ENCODE data around the gene KIF26B. TPM values are rescaled to one million over a fixed set of nuclear protein-coding genes. Genes with fewer than 3 reads are reported as not detected.
A peak's percentile ranks its signal among the peaks of the same experiment; 100 is the strongest.

Gene KIF26B
- total RNA-seq, 1 experiment from 2014 or later: 1.2 TPM

GRCh38 chr1:245215071-245215470 is 60.3 kb downstream of the KIF26B start:
- DNase-seq (ENCODE audit: low spot score) (no peak), ATAC-seq (no peak)
- Mint-ChIP-seq H3K36me3 (no peaks in the 10 kb centered on the region), H3K9me3 (no peaks in the 10 kb centered on the region), H3K4me1 (peaks cover 35% of the 10 kb centered on the region), H3K27ac (no peak overlapping the region), H3K4me3 (no peak overlapping the region), H3K27me3 (ENCODE audit: low read depth) (peaks cover 5% of the 10 kb centered on the region)
- CTCF ChIA-PET: interaction anchor here (2.8 kb wide), 1 partner anchor 59 kb away, joined by 17 read pairs; the partner anchor contains the start of gene KIF26B
- TF ChIP-seq ZBTB21 (CRISPR knock-in tag; IDR thresholded peaks at IDR 0.05; ENCODE audit: borderline replicate concordance): no peak
- POLR2A ChIA-PET: no interaction called here

- H3K27ac Mint-ChIP-seq: peak overlapping the region; percentile 9; the same call in 1 of the 2 replicates
- H3K27me3 Mint-ChIP-seq (ENCODE audit: low read depth): peaks cover 5% of the 10 kb centered on the region
- ATAC-seq: peak; percentile 81
- H3K4me1 Mint-ChIP-seq: peaks cover 35% of the 10 kb centered on the region
- H3K36me3 Mint-ChIP-seq: no peaks in the 10 kb centered on the region
- DNase-seq (ENCODE audit: low spot score): no peak
- ChIA-PET CTCF (interaction anchor here (0.6 to 2.8 kb wide), 7 partner anchors 10 to 415 kb away, joined by 3 to 17 read pairs (median 5); partner anchors contain the start of gene KIF26B), POLR2A (interaction anchor here (0.6 kb wide), 1 partner anchor 128 kb away, joined by 8 read pairs; no protein-coding TSS in a partner anchor)
- no peaks in the 10 kb centered on the region for H3K9me3 Mint-ChIP-seq
- no peak overlapping the region for H3K4me3 Mint-ChIP-seq
- TF ChIP-seq ZSCAN18 (CRISPR knock-in tag; IDR thresholded peaks at IDR 0.05) (no peak), ZNF219 (CRISPR knock-in tag; IDR thresholded peaks at IDR 0.05; ENCODE audit: borderline replicate concordance) (no peak), TCF7 (CRISPR knock-in tag; IDR thresholded peaks at IDR 0.05; ENCODE audit: low read depth) (no peak), OVOL2 (CRISPR knock-in tag; IDR thresholded peaks at IDR 0.05; ENCODE audit: borderline replicate concordance) (no peak), CDX4 (CRISPR knock-in tag; IDR thresholded peaks at IDR 0.05; ENCODE audit: borderline replicate concordance) (no peak), TEAD1 (CRISPR knock-in tag; IDR thresholded peaks at IDR 0.05) (no peak), JUN (CRISPR knock-in tag; IDR thresholded peaks at IDR 0.05) (no peak), PRDM15 (CRISPR knock-in tag; IDR thresholded peaks at IDR 0.05) (no peak), GRHL2 (CRISPR knock-in tag; IDR thresholded peaks at IDR 0.05; ENCODE audit: insufficient replicate concordance, severe bottlenecking) (no peak), TEAD4 (CRISPR knock-in tag; IDR thresholded peaks at IDR 0.05) (no peak), AR (CRISPR knock-in tag; IDR thresholded peaks at IDR 0.05) (no peak), SMAD4 (CRISPR knock-in tag; IDR thresholded peaks at IDR 0.05) (no peak), ESRRA (CRISPR knock-in tag; IDR thresholded peaks at IDR 0.05; ENCODE audit: borderline replicate concordance) (no peak), FOXJ3 (CRISPR knock-in tag; IDR thresholded peaks at IDR 0.05; ENCODE audit: borderline replicate concordance) (no peak), AFF4 (CRISPR knock-in tag; IDR thresholded peaks at IDR 0.05; ENCODE audit: borderline replicate concordance) (no peak), ZNF425 (CRISPR knock-in tag; conservative IDR thresholded peaks at IDR 0.05) (no peak)
These were observed 61.8 kb downstream of the KIF26B start for GRCh38 chr1:245216366-245217115.
